Measurements from ENCODE around the gene KYNU. TPM values are rescaled to one million over a fixed set of nuclear protein-coding genes. Genes with fewer than 3 reads are reported as not detected.
"Not testable (repeated sequence)": the region's sequence is repeated elsewhere in the genome, so short reads cannot be mapped to it uniquely, and the experiment has no call there.

The KYNU gene
- total RNA-seq, 2 donors from 2014 or later, result 0.34 to 1.1 TPM

GRCh38 chr2:142942690-142943089 lies 65.2 kb downstream of the KYNU start:
- intact Hi-C loops (cut with DNase I), result no loop called here
- DNase-seq (ENCODE audit: low spot score), result no peak
- TF ChIP-seq POLR2A (IDR thresholded peaks at IDR 0.05) (no peak), CTCF (IDR thresholded peaks at IDR 0.05) (no peak), POLR2AphosphoS5 (IDR thresholded peaks at IDR 0.05) (no peak)
- WGBS, result 78% methylated on average over 1 of the region's 1 CpG
- no peaks in the 10 kb centered on the region for H3K9me3 ChIP-seq
- no peaks in the 10 kb centered on the region for H3K27me3 ChIP-seq (replicated peaks; ENCODE audit: insufficient read depth)
- H3K36me3 ChIP-seq, result no peaks in the 10 kb centered on the region
- H3K4me3 ChIP-seq, result no peak overlapping the region
- H3K27ac ChIP-seq, result no peak overlapping the region
- H3K4me1 ChIP-seq (replicated peaks), result no peaks in the 10 kb centered on the region

GRCh38 chr2:142944264-142944663 lies 66.8 kb downstream of the KYNU start:
- TF ChIP-seq CTCF (IDR thresholded peaks at IDR 0.05), result no peak
- no peak for TF ChIP-seq POLR2A (IDR thresholded peaks at IDR 0.05)
- intact Hi-C loops (cut with DNase I), result no loop called here
- H3K36me3 ChIP-seq, result no peaks in the 10 kb centered on the region
- no peaks in the 10 kb centered on the region for H3K27me3 ChIP-seq (replicated peaks; ENCODE audit: insufficient read depth)
- no peaks in the 10 kb centered on the region for H3K4me1 ChIP-seq (replicated peaks)
- DNase-seq (ENCODE audit: low spot score), result no peak
- H3K4me3 ChIP-seq, result no peak overlapping the region
- no peak overlapping the region for H3K27ac ChIP-seq
- no peaks in the 10 kb centered on the region for H3K9me3 ChIP-seq

GRCh38 chr2:142944721-142945120 lies 67.3 kb downstream of the KYNU start:
- TF ChIP-seq POLR2A (IDR thresholded peaks at IDR 0.05) (no peak), POLR2AphosphoS5 (IDR thresholded peaks at IDR 0.05) (no peak), CTCF (IDR thresholded peaks at IDR 0.05) (no peak)
- no peak for DNase-seq (ENCODE audit: low spot score)
- no peak overlapping the region for H3K4me3 ChIP-seq
- no peaks in the 10 kb centered on the region for H3K9me3 ChIP-seq
- H3K27ac ChIP-seq, result no peak overlapping the region
- intact Hi-C loops (cut with DNase I), result no loop called here
- H3K36me3 ChIP-seq, result no peaks in the 10 kb centered on the region
- H3K4me1 ChIP-seq (replicated peaks), result no peaks in the 10 kb centered on the region
- H3K27me3 ChIP-seq (replicated peaks; ENCODE audit: insufficient read depth), result no peaks in the 10 kb centered on the region

GRCh38 chr2:142946941-142947340 lies 69.5 kb downstream of the KYNU start:
- no peaks in the 10 kb centered on the region for H3K36me3 ChIP-seq
- H3K4me3 ChIP-seq, result no peak overlapping the region
- no peaks in the 10 kb centered on the region for H3K27me3 ChIP-seq (replicated peaks; ENCODE audit: insufficient read depth)
- H3K4me1 ChIP-seq (replicated peaks), result no peaks in the 10 kb centered on the region
- DNase-seq (ENCODE audit: low spot score), result no peak
- WGBS, result 94% methylated on average over 1 of the region's 1 CpG
- no peak for TF ChIP-seq CTCF (IDR thresholded peaks at IDR 0.05)
- TF ChIP-seq POLR2AphosphoS5 (IDR thresholded peaks at IDR 0.05), result no peak
- TF ChIP-seq POLR2A (IDR thresholded peaks at IDR 0.05), result no peak
- H3K27ac ChIP-seq, result no peak overlapping the region
- intact Hi-C loops (cut with DNase I), result no loop called here
- H3K9me3 ChIP-seq, result no peaks in the 10 kb centered on the region

- 87% methylated on average over 2 of the region's 2 CpGs for WGBS
- H3K27me3 ChIP-seq (replicated peaks; ENCODE audit: insufficient read depth); H3K4me1 ChIP-seq (replicated peaks); intact Hi-C loops (cut with DNase I); H3K9me3 ChIP-seq; H3K27ac ChIP-seq; DNase-seq (ENCODE audit: low spot score); H3K36me3 ChIP-seq; H3K4me3 ChIP-seq: not testable (repeated sequence)
Observed at GRCh38 chr2:142948723-142949122, 71.3 kb downstream of the KYNU start.

GRCh38 chr2:142950323-142950722 lies 72.9 kb downstream of the KYNU start:
- H3K4me1 ChIP-seq (replicated peaks); H3K36me3 ChIP-seq; DNase-seq (ENCODE audit: low spot score); H3K4me3 ChIP-seq; H3K27me3 ChIP-seq (replicated peaks; ENCODE audit: insufficient read depth); intact Hi-C loops (cut with DNase I); H3K27ac ChIP-seq; H3K9me3 ChIP-seq: not testable (repeated sequence)
- WGBS, result 98% methylated on average over 2 of the region's 2 CpGs
